Spleen (tissue), 7 donors: ENCODE data around the gene C3orf20.

ENCODE experiments used
- POLR2A ChIP-seq, 3 donors: fragments of 450-650 bp; IDR thresholded peaks; one replicate each; pipeline ENCODE4 v1.5.1; 2017; ENCODE audit warnings: antibody characterized with exemption in 3 of 3, mild to moderate bottlenecking in 1 of 3
- POLR2AphosphoS5 ChIP-seq, 3 donors: sonication (generic); formaldehyde crosslinking; IDR thresholded peaks; one replicate each; pipeline ENCODE4 v1.5.1; 2017; ENCODE audit warnings: antibody characterized with exemption in 3 of 3
- TF ChIP-seq, protein P1 (sequence below), 11 experiments: fragments of 200-600 bp in 7 of 11; fragments of 450-650 bp in 4 of 11; sonication (generic) in 4 of 11; IDR thresholded peaks in 8 of 11; conservative IDR thresholded peaks in 3 of 11; 1 replicate in 7 of 11; 2 replicates in 4 of 11; pipeline versions ENCODE4 v1.4.0 to v1.8.0; 2016 to 2021; ENCODE audit warnings: antibody characterized with exemption in 11 of 11, inconsistent platforms in 4 of 11, mild to moderate bottlenecking in 1 of 11
- donor health status: DM: no; HTN: no; CAD: no; lungs with moderate emphysema.
- donor health status: DM: no; HTN: no; CAD: no.
- donor health status: DM: no; HTN: no; CAD: no.

DNA sequence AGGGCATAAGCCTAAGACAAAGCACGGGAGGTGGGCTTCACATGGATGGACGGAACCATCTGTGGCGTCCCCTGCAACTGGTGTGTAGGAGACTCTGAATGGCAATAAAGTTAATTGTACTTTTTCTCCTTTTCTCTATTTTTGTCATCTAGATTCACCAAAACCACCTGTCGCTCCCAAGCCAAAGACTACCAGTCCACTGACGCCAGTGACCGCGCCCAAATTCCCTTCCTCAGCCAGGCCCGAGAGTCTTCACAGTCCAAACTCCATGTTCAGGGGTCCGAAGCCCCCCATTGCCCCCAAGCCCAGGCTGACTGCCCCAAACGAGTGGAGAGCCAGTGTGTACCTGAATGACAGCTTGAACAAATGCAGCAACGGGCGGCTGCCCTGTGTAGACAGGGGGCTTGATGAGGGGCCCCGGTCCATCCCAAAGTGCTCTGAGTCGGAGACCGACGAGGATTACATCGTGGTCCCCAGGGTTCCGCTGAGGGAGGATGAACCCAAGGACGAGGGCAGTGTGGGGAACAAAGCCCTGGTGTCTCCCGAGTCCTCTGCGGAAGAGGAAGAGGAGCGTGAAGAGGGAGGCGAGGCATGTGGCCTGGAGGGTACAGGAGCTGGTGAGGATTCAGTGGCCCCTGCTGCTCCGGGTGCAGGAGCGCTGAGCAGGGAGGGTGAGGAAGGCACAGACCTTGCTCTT, 144.0 kb downstream of the C3orf20 start, which contains the start of gene FGD5:
- TF ChIP-seq POLR2A (IDR thresholded peaks at IDR 0.05) (no peak), POLR2AphosphoS5 (IDR thresholded peaks at IDR 0.05) (peak in 1 of 3 donors; percentile 27)
- TF ChIP-seq, protein P1, sequence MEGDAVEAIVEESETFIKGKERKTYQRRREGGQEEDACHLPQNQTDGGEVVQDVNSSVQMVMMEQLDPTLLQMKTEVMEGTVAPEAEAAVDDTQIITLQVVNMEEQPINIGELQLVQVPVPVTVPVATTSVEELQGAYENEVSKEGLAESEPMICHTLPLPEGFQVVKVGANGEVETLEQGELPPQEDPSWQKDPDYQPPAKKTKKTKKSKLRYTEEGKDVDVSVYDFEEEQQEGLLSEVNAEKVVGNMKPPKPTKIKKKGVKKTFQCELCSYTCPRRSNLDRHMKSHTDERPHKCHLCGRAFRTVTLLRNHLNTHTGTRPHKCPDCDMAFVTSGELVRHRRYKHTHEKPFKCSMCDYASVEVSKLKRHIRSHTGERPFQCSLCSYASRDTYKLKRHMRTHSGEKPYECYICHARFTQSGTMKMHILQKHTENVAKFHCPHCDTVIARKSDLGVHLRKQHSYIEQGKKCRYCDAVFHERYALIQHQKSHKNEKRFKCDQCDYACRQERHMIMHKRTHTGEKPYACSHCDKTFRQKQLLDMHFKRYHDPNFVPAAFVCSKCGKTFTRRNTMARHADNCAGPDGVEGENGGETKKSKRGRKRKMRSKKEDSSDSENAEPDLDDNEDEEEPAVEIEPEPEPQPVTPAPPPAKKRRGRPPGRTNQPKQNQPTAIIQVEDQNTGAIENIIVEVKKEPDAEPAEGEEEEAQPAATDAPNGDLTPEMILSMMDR (IDR thresholded peaks at IDR 0.05 in 8 of 11, conservative IDR thresholded peaks at IDR 0.05 in 3 of 11), result no peak
